HEK293T (cell line): ENCODE results near the gene PPP6R3.

ENCODE experiments used
- ARNT ChIP-seq: fragments of 450-650 bp; IDR thresholded peaks from 2 replicates; pipeline ENCODE4 v1.6.1; 2017; ENCODE audit warnings: mild to moderate bottlenecking
- BHLHE40 ChIP-seq: fragments of 450-650 bp; IDR thresholded peaks from 2 replicates; pipeline ENCODE4 v1.6.1; 2016; ENCODE audit warnings: mild to moderate bottlenecking, moderate library complexity, borderline replicate concordance
- CTBP1 ChIP-seq: fragments of 450-650 bp; IDR thresholded peaks from 2 replicates; pipeline ENCODE4 v1.6.1; 2016; ENCODE audit warnings: borderline replicate concordance
- FOXK2 ChIP-seq: fragments of 450-650 bp; IDR thresholded peaks from 2 replicates; pipeline ENCODE4 v1.6.1; 2016; ENCODE audit warnings: mild to moderate bottlenecking
- FOXM1 ChIP-seq: fragments of 450-650 bp; IDR thresholded peaks from 2 replicates; pipeline ENCODE4 v1.6.1; 2017; ENCODE audit warnings: mild to moderate bottlenecking, borderline replicate concordance
- LEF1 ChIP-seq: fragments of 450-650 bp; IDR thresholded peaks from 2 replicates; pipeline ENCODE4 v1.6.1; 2017; ENCODE audit warnings: mild to moderate bottlenecking, borderline replicate concordance
- NFRKB ChIP-seq: fragments of 450-650 bp; IDR thresholded peaks from 2 replicates; pipeline ENCODE4 v1.6.1; 2016; ENCODE audit warnings: mild to moderate bottlenecking, moderate library complexity
- SP1 ChIP-seq: fragments of 450-650 bp; IDR thresholded peaks from 2 replicates; pipeline ENCODE4 v1.6.1; 2017
- SUZ12 ChIP-seq: fragments of 450-650 bp; IDR thresholded peaks from 2 replicates; pipeline ENCODE4 v1.6.1; 2016; ENCODE audit warnings: mild to moderate bottlenecking
- TARDBP ChIP-seq: fragments of 450-650 bp; IDR thresholded peaks from 2 replicates; pipeline ENCODE4 v1.6.1; 2016
- ZNF384 ChIP-seq: fragments of 450-650 bp; IDR thresholded peaks from 2 replicates; pipeline ENCODE4 v1.6.1; 2016
- TF ChIP-seq, protein P1 (sequence below): fragments of 450-650 bp; IDR thresholded peaks from 2 replicates; pipeline ENCODE4 v1.6.1; 2016

DNA sequence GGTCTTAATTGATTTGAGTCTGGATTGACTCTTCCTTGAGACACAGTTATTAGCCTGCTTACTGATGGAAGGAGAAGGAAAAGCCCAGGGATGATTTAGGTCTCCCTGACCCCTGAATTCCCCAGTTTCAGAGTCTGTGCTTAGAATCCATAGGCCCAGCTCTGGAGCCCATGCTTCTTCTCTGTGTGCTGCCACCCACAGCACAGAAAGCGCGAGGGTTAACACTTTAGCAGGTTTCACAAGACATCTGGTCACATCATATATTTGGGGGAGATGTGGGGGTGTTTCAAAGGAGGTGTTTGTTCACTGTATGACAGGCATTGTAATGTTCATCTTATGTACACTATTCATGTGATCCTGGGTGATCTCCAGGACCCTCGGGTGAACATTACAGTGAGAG is 107.0 kb downstream of the PPP6R3 start:
- TF ChIP-seq FOXK2 (no peak), SUZ12 (no peak), ZNF384 (no peak), FOXM1 (no peak), ARNT (no peak), TARDBP (no peak), CTBP1 (no peak), BHLHE40 (no peak), LEF1 (no peak), SP1 (no peak), NFRKB (no peak)
- TF ChIP-seq, protein P1, sequence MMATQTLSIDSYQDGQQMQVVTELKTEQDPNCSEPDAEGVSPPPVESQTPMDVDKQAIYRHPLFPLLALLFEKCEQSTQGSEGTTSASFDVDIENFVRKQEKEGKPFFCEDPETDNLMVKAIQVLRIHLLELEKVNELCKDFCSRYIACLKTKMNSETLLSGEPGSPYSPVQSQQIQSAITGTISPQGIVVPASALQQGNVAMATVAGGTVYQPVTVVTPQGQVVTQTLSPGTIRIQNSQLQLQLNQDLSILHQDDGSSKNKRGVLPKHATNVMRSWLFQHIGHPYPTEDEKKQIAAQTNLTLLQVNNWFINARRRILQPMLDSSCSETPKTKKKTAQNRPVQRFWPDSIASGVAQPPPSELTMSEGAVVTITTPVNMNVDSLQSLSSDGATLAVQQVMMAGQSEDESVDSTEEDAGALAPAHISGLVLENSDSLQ, result no peak
